Measurements from ENCODE around the gene RIOK1. TPM values are rescaled to one million over a fixed set of nuclear protein-coding genes. Genes with fewer than 3 reads are reported as not detected.

RIOK1 gene
- total and polyA plus RNA-seq, 2 of the 13 experiments (the other 11 are each of a cell fraction or from before 2014, with no cell fraction given): 9.4 to 37.8 TPM

DNA sequence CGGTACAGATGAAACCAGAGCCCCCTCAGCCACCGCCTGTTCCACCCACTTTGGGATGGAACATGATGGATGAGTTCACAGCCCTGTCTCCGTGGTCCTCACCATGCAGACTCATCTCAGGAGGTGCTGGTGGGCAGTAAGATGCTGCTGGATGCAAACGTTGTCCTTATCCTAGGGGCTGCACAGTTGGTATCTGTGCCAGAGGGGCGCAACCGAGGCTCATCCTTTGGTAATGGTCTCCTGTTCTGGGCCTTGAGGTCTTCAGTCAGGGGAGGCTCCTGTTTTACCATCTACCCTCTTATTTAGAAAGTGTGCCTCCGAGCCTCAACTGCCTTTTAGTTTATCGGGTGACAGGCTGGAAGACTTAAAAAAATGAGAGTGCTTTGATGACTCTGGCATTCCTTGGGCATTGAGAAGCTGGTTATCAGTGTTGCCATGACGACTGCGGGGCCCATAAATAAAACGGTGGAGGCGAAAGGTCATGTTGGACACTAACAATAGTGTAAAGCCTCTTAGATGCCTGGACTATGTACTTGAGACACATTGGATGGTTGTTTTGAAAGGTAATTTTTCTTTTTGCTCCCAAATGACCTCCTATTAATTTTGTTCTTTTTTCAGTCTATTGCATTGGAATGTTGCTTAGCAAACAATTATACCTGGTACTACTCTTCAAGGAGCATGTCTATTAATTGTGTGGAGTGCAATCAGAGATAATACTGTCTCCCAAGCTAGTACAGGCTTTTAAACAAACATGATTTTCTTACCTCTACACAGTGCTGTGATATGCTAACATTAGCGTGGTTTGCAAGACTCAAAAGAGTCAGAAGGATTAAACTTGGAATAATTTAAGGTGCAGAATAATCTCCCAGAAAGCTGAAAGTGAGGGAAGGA is 77.6 kb downstream of the RIOK1 start (continued):
- peak; percentile 64 for TF ChIP-seq FOXA3 (CRISPR knock-in tag; IDR thresholded peaks at IDR 0.05)
- TF ChIP-seq ZNF788 (CRISPR knock-in tag; IDR thresholded peaks at IDR 0.05; ENCODE audit: borderline replicate concordance): 0 out of 2 replicates have a peak, but pooled peaks have one; percentile 22
- peak; percentile 96 for TF ChIP-seq ASH2L (IDR thresholded peaks at IDR 0.05; ENCODE audit: insufficient read length, low read depth, low read length)
- TF ChIP-seq NFRKB (IDR thresholded peaks at IDR 0.05): no peak
- TF ChIP-seq, protein P1, sequence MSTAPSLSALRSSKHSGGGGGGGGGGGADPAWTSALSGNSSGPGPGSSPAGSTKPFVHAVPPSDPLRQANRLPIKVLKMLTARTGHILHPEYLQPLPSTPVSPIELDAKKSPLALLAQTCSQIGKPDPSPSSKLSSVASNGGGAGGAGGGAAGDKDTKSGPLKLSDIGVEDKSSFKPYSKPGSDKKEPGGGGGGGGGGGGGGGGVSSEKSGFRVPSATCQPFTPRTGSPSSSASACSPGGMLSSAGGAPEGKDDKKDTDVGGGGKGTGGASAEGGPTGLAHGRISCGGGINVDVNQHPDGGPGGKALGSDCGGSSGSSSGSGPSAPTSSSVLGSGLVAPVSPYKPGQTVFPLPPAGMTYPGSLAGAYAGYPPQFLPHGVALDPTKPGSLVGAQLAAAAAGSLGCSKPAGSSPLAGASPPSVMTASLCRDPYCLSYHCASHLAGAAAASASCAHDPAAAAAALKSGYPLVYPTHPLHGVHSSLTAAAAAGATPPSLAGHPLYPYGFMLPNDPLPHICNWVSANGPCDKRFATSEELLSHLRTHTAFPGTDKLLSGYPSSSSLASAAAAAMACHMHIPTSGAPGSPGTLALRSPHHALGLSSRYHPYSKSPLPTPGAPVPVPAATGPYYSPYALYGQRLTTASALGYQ (CRISPR knock-in tag; IDR thresholded peaks at IDR 0.05): no peak
- TF ChIP-seq ZNF607 (CRISPR knock-in tag; IDR thresholded peaks at IDR 0.05; ENCODE audit: borderline replicate concordance): no peak
- no peak for TF ChIP-seq TEAD2 (CRISPR knock-in tag; IDR thresholded peaks at IDR 0.05)
- peak; percentile 54; the same call in 1 of the 2 replicates for TF ChIP-seq KDM1A (CRISPR knock-in tag; IDR thresholded peaks at IDR 0.05)
- no peak for TF ChIP-seq GABPB1 (CRISPR knock-in tag; IDR thresholded peaks at IDR 0.05)
- no peak for TF ChIP-seq ZNF546 (CRISPR knock-in tag; conservative IDR thresholded peaks at IDR 0.05)
- peak; percentile 72 for TF ChIP-seq KDM6A (CRISPR knock-in tag; IDR thresholded peaks at IDR 0.05; ENCODE audit: low read depth)
- no peak for TF ChIP-seq ZNF792 (CRISPR knock-in tag; IDR thresholded peaks at IDR 0.05)
- peak; percentile 27; the same call in 1 of the 2 replicates for TF ChIP-seq CREM (IDR thresholded peaks at IDR 0.05)
- no peak for TF ChIP-seq CREM (CRISPR knock-in tag; IDR thresholded peaks at IDR 0.05)
- TF ChIP-seq RARA (CRISPR knock-in tag; IDR thresholded peaks at IDR 0.05): peak; percentile 74
- TF ChIP-seq HDAC2 (CRISPR knock-in tag; IDR thresholded peaks at IDR 0.05): no peak; the same call in 1 of the 2 replicates
- TF ChIP-seq ZNF232 (CRISPR knock-in tag; IDR thresholded peaks at IDR 0.05; ENCODE audit: borderline replicate concordance): no peak
- TF ChIP-seq ZNF335 (CRISPR knock-in tag; IDR thresholded peaks at IDR 0.05): no peak
- TF ChIP-seq, protein P2, sequence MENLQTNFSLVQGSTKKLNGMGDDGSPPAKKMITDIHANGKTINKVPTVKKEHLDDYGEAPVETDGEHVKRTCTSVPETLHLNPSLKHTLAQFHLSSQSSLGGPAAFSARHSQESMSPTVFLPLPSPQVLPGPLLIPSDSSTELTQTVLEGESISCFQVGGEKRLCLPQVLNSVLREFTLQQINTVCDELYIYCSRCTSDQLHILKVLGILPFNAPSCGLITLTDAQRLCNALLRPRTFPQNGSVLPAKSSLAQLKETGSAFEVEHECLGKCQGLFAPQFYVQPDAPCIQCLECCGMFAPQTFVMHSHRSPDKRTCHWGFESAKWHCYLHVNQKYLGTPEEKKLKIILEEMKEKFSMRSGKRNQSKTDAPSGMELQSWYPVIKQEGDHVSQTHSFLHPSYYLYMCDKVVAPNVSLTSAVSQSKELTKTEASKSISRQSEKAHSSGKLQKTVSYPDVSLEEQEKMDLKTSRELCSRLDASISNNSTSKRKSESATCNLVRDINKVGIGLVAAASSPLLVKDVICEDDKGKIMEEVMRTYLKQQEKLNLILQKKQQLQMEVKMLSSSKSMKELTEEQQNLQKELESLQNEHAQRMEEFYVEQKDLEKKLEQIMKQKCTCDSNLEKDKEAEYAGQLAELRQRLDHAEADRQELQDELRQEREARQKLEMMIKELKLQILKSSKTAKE (CRISPR knock-in tag; IDR thresholded peaks at IDR 0.05; ENCODE audit: borderline replicate concordance): no peak
- TF ChIP-seq TOPORS (CRISPR knock-in tag; IDR thresholded peaks at IDR 0.05): 0 out of 2 replicates have a peak, but pooled peaks have one; percentile 41
- TF ChIP-seq ZNF704 (CRISPR knock-in tag; IDR thresholded peaks at IDR 0.05; ENCODE audit: borderline replicate concordance): no peak
- peak; percentile 78 to 91; a peak in 3 of 4 replicates for TF ChIP-seq EP300 (IDR thresholded peaks at IDR 0.05; ENCODE audit: low read depth in 2 of 2, low read length in 2 of 2)
- peak; percentile 76; the same call in 1 of the 2 replicates for TF ChIP-seq EP300 (CRISPR knock-in tag; IDR thresholded peaks at IDR 0.05; ENCODE audit: borderline replicate concordance)
- TF ChIP-seq HOXD1 (CRISPR knock-in tag; IDR thresholded peaks at IDR 0.05): no peak
- no peak for TF ChIP-seq NAIF1 (CRISPR knock-in tag; IDR thresholded peaks at IDR 0.05; ENCODE audit: borderline replicate concordance)
- TF ChIP-seq MLLT10 (CRISPR knock-in tag; IDR thresholded peaks at IDR 0.05): no peak
- no peak for TF ChIP-seq ZC3H13 (CRISPR knock-in tag; IDR thresholded peaks at IDR 0.05)
- peak; percentile 51; the same call in 1 of the 2 replicates for TF ChIP-seq FOXO1 (CRISPR knock-in tag; IDR thresholded peaks at IDR 0.05)

Data from HepG2 (cell line).